Measurements from ENCODE around the gene TMEM134. TPM values are rescaled to one million over a fixed set of nuclear protein-coding genes. Genes with fewer than 3 reads are reported as not detected.
A peak's percentile ranks its signal among the peaks of the same experiment; 100 is the strongest.

TMEM134 gene
- total and polyA plus RNA-seq, 2 donors, result 20.4 to 80.2 TPM

- WGBS, result 60% methylated on average over 24 of the region's 26 CpGs
- H3K36me3 ChIP-seq (ENCODE audit: insufficient read depth), result peaks cover 2% of the 10 kb centered on the region
- H3K27ac ChIP-seq (ENCODE audit: low read depth), result no peak within 1 kb of the TSS
- no peak for DNase-seq (ENCODE audit: extremely low spot score)
- peak within 1 kb of the TSS; percentile 21 for H3K4me3 ChIP-seq (ENCODE audit: low read depth, low read length)
- H3K4me1 ChIP-seq (ENCODE audit: insufficient read depth), result no peaks in the 10 kb centered on the region
Measured at GRCh38 chr11:67437082-67437808, 31.8 kb downstream of the TMEM134 start, which contains the start of gene PTPRCAP. TSS of gene PTPRCAP (minus strand) at chr11:67437682. CDS start at chr11:67437619, 63 bp downstream.

- peaks cover 2% of the 10 kb centered on the region for H3K36me3 ChIP-seq (ENCODE audit: insufficient read depth)
- no peak overlapping the region for H3K27ac ChIP-seq (ENCODE audit: low read depth)
- H3K4me1 ChIP-seq (ENCODE audit: insufficient read depth), result no peaks in the 10 kb centered on the region
- WGBS, result 47% methylated on average over 6 of the region's 6 CpGs
- peak overlapping the region; percentile 21 for H3K4me3 ChIP-seq (ENCODE audit: low read depth, low read length)
- no peak for DNase-seq (ENCODE audit: extremely low spot score)
Measured at GRCh38 chr11:67436459-67437081, 32.5 kb downstream of the TMEM134 start.

GRCh38 chr11:67435727-67436458, 33.2 kb downstream of the TMEM134 start:
- WGBS, result 88% methylated on average over 38 of the region's 38 CpGs
- Histone ChIP-seq H3K4me3 (ENCODE audit: low read depth, low read length) (no peak overlapping the region), H3K4me1 (ENCODE audit: insufficient read depth) (no peaks in the 10 kb centered on the region), H3K27ac (ENCODE audit: low read depth) (no peak overlapping the region), H3K36me3 (ENCODE audit: insufficient read depth) (peaks cover 2% of the 10 kb centered on the region)
- no peak for DNase-seq (ENCODE audit: extremely low spot score)

- WGBS, result 85% methylated on average over 26 of the region's 26 CpGs
Measured at GRCh38 chr11:67435031-67435726, 33.9 kb downstream of the TMEM134 start.

DNA sequence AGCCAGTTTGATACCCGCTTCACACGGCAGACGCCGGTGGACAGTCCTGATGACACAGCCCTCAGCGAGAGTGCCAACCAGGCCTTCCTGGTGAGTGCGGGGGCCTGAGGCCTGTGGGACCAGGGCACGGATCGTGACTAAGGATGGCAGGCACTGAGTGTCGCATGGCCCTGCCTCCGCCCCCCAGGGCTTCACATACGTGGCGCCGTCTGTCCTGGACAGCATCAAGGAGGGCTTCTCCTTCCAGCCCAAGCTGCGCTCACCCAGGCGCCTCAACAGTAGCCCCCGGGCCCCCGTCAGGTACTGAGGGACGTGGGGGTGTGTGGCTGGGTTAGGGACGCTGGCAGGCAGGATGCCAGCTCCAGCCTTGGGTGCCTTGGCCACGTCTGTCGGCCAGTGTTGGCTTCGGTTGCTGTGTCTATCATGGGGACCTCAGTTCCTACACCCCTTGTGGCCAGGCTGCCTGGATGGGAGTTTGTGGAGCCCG, 34.6 kb downstream of the TMEM134 start:
- no peaks in the 10 kb centered on the region for H3K4me1 ChIP-seq (ENCODE audit: insufficient read depth)
- WGBS, result 85% methylated on average over 23 of the region's 23 CpGs
- peaks cover 2% of the 10 kb centered on the region for H3K36me3 ChIP-seq (ENCODE audit: insufficient read depth)
- no peak for DNase-seq (ENCODE audit: extremely low spot score)
- no peak overlapping the region for H3K4me3 ChIP-seq (ENCODE audit: low read depth, low read length)
- no peak overlapping the region for H3K27ac ChIP-seq (ENCODE audit: low read depth)

More at GRCh38 chr11:67435031-67435726, 33.9 kb downstream of the TMEM134 start:
- H3K4me3 ChIP-seq (ENCODE audit: low read depth, low read length), result no peak overlapping the region
- no peaks in the 10 kb centered on the region for H3K4me1 ChIP-seq (ENCODE audit: insufficient read depth)
- H3K27ac ChIP-seq (ENCODE audit: low read depth), result no peak overlapping the region
- no peak for DNase-seq (ENCODE audit: extremely low spot score)
- peaks cover 2% of the 10 kb centered on the region for H3K36me3 ChIP-seq (ENCODE audit: insufficient read depth)

- no peak overlapping the region for H3K4me3 ChIP-seq (ENCODE audit: low read depth, low read length)
- H3K27ac ChIP-seq (ENCODE audit: low read depth), result no peak overlapping the region
- peaks cover 2% of the 10 kb centered on the region for H3K36me3 ChIP-seq (ENCODE audit: insufficient read depth)
- no peak for DNase-seq (ENCODE audit: extremely low spot score)
- 88% methylated on average over 22 of the region's 22 CpGs for WGBS
- H3K4me1 ChIP-seq (ENCODE audit: insufficient read depth), result no peaks in the 10 kb centered on the region
Measured at GRCh38 chr11:67433536-67434394, 35.3 kb downstream of the TMEM134 start.

GRCh38 chr11:67432655-67433349, 36.2 kb downstream of the TMEM134 start:
- DNase-seq (ENCODE audit: extremely low spot score), result no peak
- H3K4me1 ChIP-seq (ENCODE audit: insufficient read depth), result no peaks in the 10 kb centered on the region
- H3K4me3 ChIP-seq (ENCODE audit: low read depth, low read length), result no peak overlapping the region
- no peak overlapping the region for H3K27ac ChIP-seq (ENCODE audit: low read depth)
- 89% methylated on average over 22 of the region's 22 CpGs for WGBS
- peaks cover 2% of the 10 kb centered on the region for H3K36me3 ChIP-seq (ENCODE audit: insufficient read depth)

GRCh38 chr11:67431346-67432249, 37.5 kb downstream of the TMEM134 start:
- no peak overlapping the region for H3K27ac ChIP-seq (ENCODE audit: low read depth)
- peaks cover 2% of the 10 kb centered on the region for H3K36me3 ChIP-seq (ENCODE audit: insufficient read depth)
- no peak overlapping the region for H3K4me3 ChIP-seq (ENCODE audit: low read depth, low read length)
- no peaks in the 10 kb centered on the region for H3K4me1 ChIP-seq (ENCODE audit: insufficient read depth)
- WGBS, result 90% methylated on average over 24 of the region's 24 CpGs
- DNase-seq (ENCODE audit: extremely low spot score), result no peak

DNA sequence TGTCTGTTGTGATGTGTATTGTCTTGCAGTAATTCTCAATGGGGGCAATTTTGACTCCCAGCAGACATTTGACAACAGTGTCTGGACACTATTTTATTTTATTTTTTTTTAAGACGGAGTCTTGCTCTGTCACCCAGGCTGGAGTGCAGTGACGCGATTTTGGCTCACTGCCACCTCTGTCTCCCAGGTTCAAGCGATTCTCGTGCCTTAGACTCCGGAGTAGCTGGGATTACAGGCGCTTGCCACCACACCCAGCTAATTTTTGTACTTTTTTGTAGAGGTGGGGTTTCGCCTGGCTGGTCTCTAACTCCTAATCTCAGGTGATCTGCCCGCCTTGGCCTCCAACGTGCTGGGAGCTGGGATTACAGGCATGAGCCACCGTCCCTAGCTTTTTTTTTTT, 39.3 kb downstream of the TMEM134 start:
- 82% methylated on average over 11 of the region's 11 CpGs for WGBS
- H3K4me3 ChIP-seq (ENCODE audit: low read depth, low read length), result no peak overlapping the region

DNA sequence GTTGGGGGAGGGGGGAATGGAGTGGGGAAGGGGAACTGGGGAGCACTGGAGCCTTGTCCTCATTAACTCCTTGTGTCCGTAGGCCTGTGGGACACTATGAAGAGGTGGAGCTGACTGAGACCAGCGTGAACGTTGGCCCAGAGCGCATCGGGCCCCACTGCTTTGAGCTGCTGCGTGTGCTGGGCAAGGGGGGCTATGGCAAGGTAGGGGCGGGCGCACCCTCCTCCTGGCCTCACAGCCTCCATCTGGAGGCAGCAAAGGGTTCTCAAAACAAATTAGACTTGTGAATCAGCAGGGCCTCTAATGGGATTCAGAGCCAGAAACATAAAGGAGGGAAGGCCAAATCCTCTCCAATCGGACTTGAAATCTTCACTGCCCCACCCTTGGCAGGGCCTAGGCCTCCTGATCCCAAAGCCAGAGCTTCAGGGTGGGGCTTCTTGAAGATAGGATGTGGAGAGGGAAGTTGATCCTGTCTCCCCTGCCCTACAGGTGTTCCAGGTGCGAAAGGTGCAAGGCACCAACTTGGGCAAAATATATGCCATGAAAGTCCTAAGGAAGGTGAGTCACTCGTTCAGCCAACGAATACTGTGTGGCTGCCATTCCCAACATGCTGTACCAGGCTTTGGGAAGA, 39.9 kb downstream of the TMEM134 start:
- H3K27ac ChIP-seq (ENCODE audit: low read depth), result no peak overlapping the region
- 48% methylated on average over 12 of the region's 12 CpGs for WGBS
- peak overlapping the region; percentile 74 for H3K4me3 ChIP-seq (ENCODE audit: low read depth, low read length)

More for the DNA sequence above, 39.3 kb downstream of the TMEM134 start:
- Histone ChIP-seq H3K4me1 (ENCODE audit: insufficient read depth) (no peaks in the 10 kb centered on the region), H3K27ac (ENCODE audit: low read depth) (no peak overlapping the region), H3K36me3 (ENCODE audit: insufficient read depth) (peaks cover 2% of the 10 kb centered on the region)
- DNase-seq (ENCODE audit: extremely low spot score), result no peak

More for the DNA sequence above, 39.9 kb downstream of the TMEM134 start:
- H3K36me3 ChIP-seq (ENCODE audit: insufficient read depth), result peaks cover 2% of the 10 kb centered on the region
- no peaks in the 10 kb centered on the region for H3K4me1 ChIP-seq (ENCODE audit: insufficient read depth)
- DNase-seq (ENCODE audit: extremely low spot score), result no peak
